ENCODE results near the gene PDZD7. TPM values are rescaled to one million over a fixed set of nuclear protein-coding genes. Genes with fewer than 3 reads are reported as not detected.

The PDZD7 gene
- total RNA-seq, 3 donors from 2014 or later = 0.28 to 0.43 TPM; not detected in 1

GRCh38 chr10:101014966-101015581 is 15.9 kb downstream of the PDZD7 start:
- Histone ChIP-seq H3K4me1 (ENCODE audit: low read depth) (peaks cover 14% of the 10 kb centered on the region), H3K36me3 (ENCODE audit: low read depth) (no peaks in the 10 kb centered on the region), H3K4me3 (no peak overlapping the region), H3K9me3 (no peaks in the 10 kb centered on the region)
- TF ChIP-seq CTCF (IDR thresholded peaks at IDR 0.05) = no peak
- DNase-seq (no peak), ATAC-seq (no peak)
- intact Hi-C loops (cut with DNase I, micrococcal nuclease) = no loop called here

GRCh38 chr10:101014230-101014884 is 16.6 kb downstream of the PDZD7 start:
- H3K4me3 ChIP-seq = no peak overlapping the region
- no peaks in the 10 kb centered on the region for H3K36me3 ChIP-seq (ENCODE audit: low read depth)
- peaks cover 14% of the 10 kb centered on the region for H3K4me1 ChIP-seq (ENCODE audit: low read depth)
- intact Hi-C loops (cut with DNase I, micrococcal nuclease) = no loop called here
- TF ChIP-seq CTCF (IDR thresholded peaks at IDR 0.05) = peak; percentile 81
- ATAC-seq (peak; percentile 80), DNase-seq (peak in 2 of 3 donors; percentile 91 to 96)
- no peaks in the 10 kb centered on the region for H3K9me3 ChIP-seq

- Histone ChIP-seq H3K36me3 (ENCODE audit: low read depth) (no peaks in the 10 kb centered on the region), H3K4me3 (no peak overlapping the region), H3K4me1 (ENCODE audit: low read depth) (peaks cover 8% of the 10 kb centered on the region), H3K9me3 (no peaks in the 10 kb centered on the region)
- intact Hi-C loops (cut with DNase I, micrococcal nuclease) = no loop called here
- DNase-seq (no peak), ATAC-seq (no peak)
- no peak for TF ChIP-seq CTCF (IDR thresholded peaks at IDR 0.05)
Observed at GRCh38 chr10:101013365-101013825, 17.5 kb downstream of the PDZD7 start.

GRCh38 chr10:101012525-101013364 is 18.2 kb downstream of the PDZD7 start:
- TF ChIP-seq CTCF (IDR thresholded peaks at IDR 0.05) = peak; percentile 71

GRCh38 chr10:101011517-101012423 is 19.2 kb downstream of the PDZD7 start:
- ATAC-seq (no peak), DNase-seq (no peak)
- Histone ChIP-seq H3K36me3 (ENCODE audit: low read depth) (no peaks in the 10 kb centered on the region), H3K9me3 (no peaks in the 10 kb centered on the region), H3K4me1 (ENCODE audit: low read depth) (peaks cover 8% of the 10 kb centered on the region), H3K4me3 (no peak overlapping the region)
- no peak for TF ChIP-seq CTCF (IDR thresholded peaks at IDR 0.05)
- intact Hi-C loops (cut with DNase I, micrococcal nuclease) = no loop called here

More at GRCh38 chr10:101012525-101013364, 18.2 kb downstream of the PDZD7 start:
- DNase-seq (peak; percentile 83 to 92 (median 89)), ATAC-seq (peak; percentile 90)
- H3K4me3 ChIP-seq = no peak overlapping the region
- intact Hi-C loops (cut with DNase I, micrococcal nuclease) = no loop called here
- H3K9me3 ChIP-seq = no peaks in the 10 kb centered on the region
- H3K36me3 ChIP-seq (ENCODE audit: low read depth) = no peaks in the 10 kb centered on the region
- peaks cover 8% of the 10 kb centered on the region for H3K4me1 ChIP-seq (ENCODE audit: low read depth)
